ENCODE measurements around the gene PLEKHJ1. TPM values are rescaled to one million over a fixed set of nuclear protein-coding genes. Genes with fewer than 3 reads are reported as not detected.

The PLEKHJ1 gene
- total RNA-seq, 2 donors from 2014 or later = 47.5 to 89.0 TPM

DNA sequence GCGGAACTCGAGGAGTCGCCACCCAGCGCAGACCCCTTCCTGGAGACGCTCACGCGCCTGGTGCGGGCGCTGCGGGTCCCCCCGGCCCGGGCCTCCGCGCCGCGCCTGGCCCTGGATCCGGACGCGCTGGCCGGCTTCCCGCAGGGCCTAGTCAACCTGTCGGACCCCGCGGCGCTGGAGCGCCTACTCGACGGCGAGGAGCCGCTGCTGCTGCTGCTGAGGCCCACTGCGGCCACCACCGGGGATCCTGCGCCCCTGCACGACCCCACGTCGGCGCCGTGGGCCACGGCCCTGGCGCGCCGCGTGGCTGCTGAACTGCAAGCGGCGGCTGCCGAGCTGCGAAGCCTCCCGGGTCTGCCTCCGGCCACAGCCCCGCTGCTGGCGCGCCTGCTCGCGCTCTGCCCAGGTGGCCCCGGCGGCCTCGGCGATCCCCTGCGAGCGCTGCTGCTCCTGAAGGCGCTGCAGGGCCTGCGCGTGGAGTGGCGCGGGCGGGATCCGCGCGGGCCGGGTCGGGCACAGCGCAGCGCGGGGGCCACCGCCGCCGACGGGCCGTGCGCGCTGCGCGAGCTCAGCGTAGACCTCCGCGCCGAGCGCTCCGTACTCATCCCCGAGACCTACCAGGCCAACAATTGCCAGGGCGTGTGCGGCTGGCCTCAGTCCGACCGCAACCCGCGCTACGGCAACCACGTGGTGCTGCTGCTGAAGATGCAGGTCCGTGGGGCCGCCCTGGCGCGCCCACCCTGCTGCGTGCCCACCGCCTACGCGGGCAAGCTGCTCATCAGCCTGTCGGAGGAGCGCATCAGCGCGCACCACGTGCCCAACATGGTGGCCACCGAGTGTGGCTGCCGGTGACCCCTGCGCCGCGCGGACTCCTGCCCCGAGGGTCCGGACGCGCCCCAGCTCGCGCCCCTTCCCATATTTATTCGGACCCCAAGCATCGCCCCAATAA is 15.3 kb upstream of the PLEKHJ1 start:
- 5% methylated on average over 110 of the region's 125 CpGs; no CpG with 5 or more reads in 1 of the 2 donors for WGBS, 2 donors
- Histone ChIP-seq H3K9me3 (no peaks in the 10 kb centered on the region), H3K4me1 (peaks cover 46% of the 10 kb centered on the region), H3K27ac (no peak overlapping the region), H3K36me3 (replicated peaks in 1 of 2; ENCODE audit: insufficient read depth in 1 of 2, low read depth in 2 of 2) (peaks cover 6 to 10% of the 10 kb centered on the region in 2 donors), H3K4me3 (no peak overlapping the region), H3K27me3 (peaks cover 0 to 23% of the 10 kb centered on the region in 2 donors)
- no peak for TF ChIP-seq CTCF (IDR thresholded peaks at IDR 0.05)
- TF ChIP-seq POLR2A (IDR thresholded peaks at IDR 0.05) = no peak
- ATAC-seq (no peak), DNase-seq (no peak)
- intact Hi-C loops (cut with DNase I) = no loop called here

DNA sequence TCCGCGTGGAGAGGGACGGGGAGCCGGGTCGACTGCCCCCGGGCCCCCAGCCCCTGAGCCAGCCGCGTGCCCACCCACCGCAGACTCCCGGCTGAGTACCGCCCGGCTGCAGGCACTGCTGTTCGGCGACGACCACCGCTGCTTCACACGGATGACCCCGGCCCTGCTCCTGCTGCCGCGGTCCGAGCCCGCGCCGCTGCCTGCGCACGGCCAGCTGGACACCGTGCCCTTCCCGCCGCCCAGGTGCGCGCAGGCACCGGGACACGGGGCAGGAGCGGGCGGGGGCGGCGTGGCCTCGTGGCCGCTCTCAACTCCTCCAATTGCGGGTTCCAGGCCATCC is 14.6 kb upstream of the PLEKHJ1 start:
- Histone ChIP-seq H3K27ac (no peak overlapping the region), H3K4me1 (peaks cover 46% of the 10 kb centered on the region), H3K27me3 (peaks cover 0 to 23% of the 10 kb centered on the region in 2 donors), H3K36me3 (replicated peaks in 1 of 2; ENCODE audit: insufficient read depth in 1 of 2, low read depth in 2 of 2) (peaks cover 12 to 16% of the 10 kb centered on the region in 2 donors), H3K4me3 (no peak overlapping the region), H3K9me3 (no peaks in the 10 kb centered on the region)
- intact Hi-C loops (cut with DNase I) = no loop called here
- ATAC-seq (no peak), DNase-seq (no peak)
- TF ChIP-seq CTCF (IDR thresholded peaks at IDR 0.05) (no peak), POLR2A (IDR thresholded peaks at IDR 0.05) (no peak)
- WGBS, 2 donors = 10% methylated on average over 8 of the region's 40 CpGs; no CpG with 5 or more reads in 1 of the 2 donors

DNA sequence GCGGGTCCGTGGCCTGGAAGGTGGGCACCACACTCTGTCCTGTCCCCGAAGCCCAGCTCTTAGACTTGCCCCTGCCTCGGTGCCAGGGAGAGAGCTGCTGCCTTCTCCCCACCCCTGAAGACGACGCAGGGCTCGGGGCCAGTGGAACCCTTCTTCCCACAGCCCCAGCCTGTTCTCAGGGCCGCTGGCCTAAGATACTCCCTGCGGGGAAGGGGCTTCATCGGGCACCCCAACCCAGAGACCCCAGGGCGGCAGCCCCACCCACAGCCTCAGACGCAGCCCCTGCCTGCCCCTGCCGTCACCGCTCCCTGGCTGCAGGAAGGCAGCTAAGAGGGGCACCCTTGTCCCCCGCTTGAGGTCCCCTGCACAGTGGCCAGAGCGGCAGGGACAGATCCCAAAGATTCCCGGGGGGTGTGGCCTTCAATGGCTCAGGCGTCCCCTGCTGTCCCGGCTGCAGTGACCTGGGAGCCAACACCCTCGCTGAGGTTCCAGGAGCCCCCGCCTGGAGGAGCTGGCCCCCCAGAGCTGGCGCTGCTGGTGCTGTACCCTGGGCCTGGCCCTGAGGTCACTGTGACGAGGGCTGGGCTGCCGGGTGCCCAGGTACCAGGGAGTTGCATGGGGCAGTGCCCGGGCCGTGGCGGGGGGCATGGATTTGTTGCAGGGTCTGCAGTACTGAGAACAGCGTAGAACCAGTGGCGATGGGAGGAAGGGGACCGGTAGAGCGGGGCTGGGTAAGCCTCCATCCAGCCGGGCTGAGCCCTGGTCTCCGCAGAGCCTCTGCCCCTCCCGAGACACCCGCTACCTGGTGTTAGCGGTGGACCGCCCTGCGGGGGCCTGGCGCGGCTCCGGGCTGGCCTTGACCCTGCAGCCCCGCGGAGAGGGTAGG is 14.0 kb upstream of the PLEKHJ1 start:
- intact Hi-C loops (cut with DNase I) = no loop called here
- ATAC-seq (no peak), DNase-seq (no peak)
- H3K4me3 ChIP-seq = no peak overlapping the region
- H3K9me3 ChIP-seq = no peaks in the 10 kb centered on the region
- TF ChIP-seq POLR2A (IDR thresholded peaks at IDR 0.05) (no peak), CTCF (IDR thresholded peaks at IDR 0.05) (no peak)
- 26% methylated on average over 41 of the region's 43 CpGs; no CpG with 5 or more reads in 1 of the 2 donors for WGBS, 2 donors
- no peak overlapping the region for H3K27ac ChIP-seq
- peaks cover 46% of the 10 kb centered on the region for H3K4me1 ChIP-seq
- H3K36me3 ChIP-seq (replicated peaks in 1 of 2; ENCODE audit: insufficient read depth in 1 of 2, low read depth in 2 of 2) = peaks cover 18 to 22% of the 10 kb centered on the region in 2 donors
- peaks cover 0 to 23% of the 10 kb centered on the region in 2 donors for H3K27me3 ChIP-seq

DNA sequence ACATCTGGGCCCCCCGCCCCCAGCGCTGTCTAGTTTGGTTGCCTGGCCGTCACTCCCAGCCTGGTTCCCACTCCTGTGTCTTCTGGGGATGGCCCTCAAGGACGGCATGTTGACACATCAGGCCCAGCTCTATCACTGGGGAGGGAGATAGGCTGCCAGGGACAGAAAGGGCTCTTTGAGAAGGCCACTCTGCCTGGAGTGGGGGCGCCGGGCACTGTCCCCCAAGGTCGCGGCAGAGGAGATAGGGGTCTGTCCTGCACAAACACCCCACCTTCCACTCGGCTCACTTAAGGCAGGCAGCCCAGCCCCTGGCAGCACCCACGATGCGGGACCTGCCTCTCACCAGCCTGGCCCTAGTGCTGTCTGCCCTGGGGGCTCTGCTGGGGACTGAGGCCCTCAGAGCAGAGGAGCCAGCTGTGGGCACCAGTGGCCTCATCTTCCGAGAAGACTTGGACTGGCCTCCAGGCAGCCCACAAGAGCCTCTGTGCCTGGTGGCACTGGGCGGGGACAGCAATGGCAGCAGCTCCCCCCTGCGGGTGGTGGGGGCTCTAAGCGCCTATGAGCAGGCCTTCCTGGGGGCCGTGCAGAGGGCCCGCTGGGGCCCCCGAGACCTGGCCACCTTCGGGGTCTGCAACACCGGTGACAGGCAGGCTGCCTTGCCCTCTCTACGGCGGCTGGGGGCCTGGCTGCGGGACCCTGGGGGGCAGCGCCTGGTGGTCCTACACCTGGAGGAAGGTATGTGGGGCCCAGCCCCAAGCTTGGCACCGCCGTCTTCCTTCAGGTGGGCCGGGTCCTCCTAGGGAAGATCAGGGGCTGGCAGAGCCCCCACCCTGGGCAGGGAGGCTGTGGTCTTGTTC is 13.1 kb upstream of the PLEKHJ1 start, which contains the start of gene AMH:
Gene AMH, plus strand, starts transcription at position 314 of the 857 bp plus-strand sequence. Its CDS starts 10 bp downstream, at position 324.
- DNase-seq (no peak), ATAC-seq (no peak)
- H3K4me3 ChIP-seq = no peak within 1 kb of the TSS
- intact Hi-C loops (cut with DNase I) = no loop called here
- 0 to 45% methylated on average over 1 to 9 of the region's 27 CpGs for WGBS, 2 donors
- TF ChIP-seq CTCF (IDR thresholded peaks at IDR 0.05) = no peak
- no peak for TF ChIP-seq POLR2A (IDR thresholded peaks at IDR 0.05)
- H3K9me3 ChIP-seq = no peaks in the 10 kb centered on the region
- H3K27ac ChIP-seq = no peak within 1 kb of the TSS
- peaks cover 0 to 23% of the 10 kb centered on the region in 2 donors for H3K27me3 ChIP-seq
- peaks cover 46% of the 10 kb centered on the region for H3K4me1 ChIP-seq
- peaks cover 27 to 31% of the 10 kb centered on the region in 2 donors for H3K36me3 ChIP-seq (replicated peaks in 1 of 2; ENCODE audit: insufficient read depth in 1 of 2, low read depth in 2 of 2)
